A549 (cell line): Measurements from ENCODE around the gene RNF152. TPM values are rescaled to one million over a fixed set of nuclear protein-coding genes. Genes with fewer than 3 reads are reported as not detected.
"Not testable (repeated sequence)": the region's sequence is repeated elsewhere in the genome, so short reads cannot be mapped to it uniquely, and the experiment has no call there.

Experiments
- ATAC-seq, 2 experiments: fragments of 200-7000 bp in 1 of 2; fragments of >200 bp in 1 of 2; cut with Nextera tagmentation in 1 of 2; cut with Tn5 transposase in 1 of 2; 3 replicates each; pipeline versions ENCODE4 v1.8.0 to v1.9.1; 2018 to 2020; ENCODE audit warnings: mild to moderate bottlenecking in 1 of 2, moderate library complexity in 1 of 2
- CTCF ChIA-PET: fragments of 300-600 bp; sonication (Branson Sonifier 250); formaldehyde crosslinking; extraction: SDS; loops from one replicate; lab custom pipeline; 2021; ENCODE audit warnings: antibody characterized with exemption, inconsistent platforms; lab: Yijun Ruan, JAX
- POLR2A ChIA-PET: fragments of 350-600 bp; formaldehyde crosslinking; extraction: SDS; loops from one replicate; lab custom pipeline; 2021; ENCODE audit warnings: antibody characterized with exemption, inconsistent platforms; lab: Yijun Ruan, JAX
- DNase-seq, 2 experiments: peaks; one replicate each; pipeline versions ENCODE4 v3.0.0 to v3.0.0-alpha.2; 2011 to 2016; ENCODE audit warnings: low read depth in 1 of 2, low spot score in 1 of 2
- FAIRE-seq: peaks from 2 replicates; lab custom pipeline; 2011; peaks lifted over from hg19 to GRCh38; lab: Jason Lieb, UNC
- H3K27ac ChIP-seq, 2 experiments: fragments of >200 bp; sonication (Bioruptor Twin); formaldehyde crosslinking; 3 replicates each; pipeline ENCODE4 v1.5.1; 2016 to 2017
- H3K4me1 ChIP-seq: fragments of >200 bp; sonication (Bioruptor Twin); formaldehyde crosslinking; 3 replicates; pipeline ENCODE4 v1.6.1; 2016
- H3K4me2 ChIP-seq: fragments of >200 bp; sonication (Bioruptor Twin); formaldehyde crosslinking; 3 replicates; pipeline ENCODE4 v1.6.1; 2016
- H3K4me3 ChIP-seq: fragments of >200 bp; sonication (Bioruptor Twin); formaldehyde crosslinking; 3 replicates; pipeline ENCODE4 v1.5.1; 2016
- H3K9me3 ChIP-seq: fragments of >200 bp; sonication (Bioruptor Twin); formaldehyde crosslinking; 3 replicates; pipeline ENCODE4 v1.6.1; 2016
- CHD4 ChIP-seq: fragments of 200-600 bp; sonication (generic); IDR thresholded peaks from 2 replicates; pipeline ENCODE4 v1.6.1; 2016; ENCODE audit warnings: antibody characterized with exemption, mild to moderate bottlenecking, borderline replicate concordance
- HMGXB4 ChIP-seq: fragments of 250-450 bp; sonication (Bioruptor Pico); IDR thresholded peaks from 2 replicates; pipeline ENCODE4 v1.5.0; 2021; ENCODE audit warnings: mild to moderate bottlenecking, moderate library complexity, borderline replicate concordance
- KDM1A ChIP-seq: fragments of 200-600 bp; sonication (generic); IDR thresholded peaks from 2 replicates; pipeline ENCODE4 v1.6.1; 2016; ENCODE audit warnings: low read depth, mild to moderate bottlenecking
- MAFK ChIP-seq: fragments of 450-650 bp; IDR thresholded peaks from 2 replicates; pipeline ENCODE4 v1.6.1; 2014; ENCODE audit not compliant: partially characterized antibody
- MYC ChIP-seq: IDR thresholded peaks from 2 replicates; pipeline ENCODE4 v1.6.1; 2012; ENCODE audit warnings: mild to moderate bottlenecking, inconsistent platforms, low read length, improper control_type of control experiment, borderline replicate concordance
- PHF8 ChIP-seq: fragments of 200-600 bp; sonication (generic); IDR thresholded peaks from 2 replicates; pipeline ENCODE4 v1.6.1; 2016; ENCODE audit warnings: low read depth, mild to moderate bottlenecking, antibody characterized with exemption, moderate library complexity, borderline replicate concordance
- RARB ChIP-seq: fragments of 250-450 bp; sonication (Bioruptor Pico); IDR thresholded peaks from 2 replicates; pipeline ENCODE4 v1.8.0; 2021; ENCODE audit warnings: mild to moderate bottlenecking, moderate library complexity
- TFCP2L1 ChIP-seq: fragments of 250-450 bp; sonication (Bioruptor Pico); IDR thresholded peaks from 2 replicates; pipeline ENCODE4 v1.5.0; 2021; ENCODE audit warnings: mild to moderate bottlenecking
- ZC3H11A ChIP-seq: fragments of 450-650 bp; IDR thresholded peaks from 2 replicates; pipeline ENCODE4 v1.6.1; 2014; ENCODE audit warnings: antibody characterized with exemption, mild to moderate bottlenecking
- ZSCAN20 ChIP-seq: fragments of 250-450 bp; sonication (Bioruptor Pico); IDR thresholded peaks from 2 replicates; pipeline ENCODE4 v1.8.0; 2022; ENCODE audit warnings: mild to moderate bottlenecking, moderate library complexity
- WGBS: methylation state at CpG from one replicate; pipeline ENCODE4 v1.1.6; 2017; ENCODE audit errors: missing lambda C conversion rate; 5-methylcytosine and 5-hydroxymethylcytosine counted together
- polyA plus RNA-seq, 4 experiments: library from polyadenylated mRNA; depleted of rRNA in 3 of 4; stranded (reverse); fragments of >200 nt; fragmentation: RNase III in 1 of 4; extraction: RNeasy Plus Mini Kit Qiagen cat#74134 plus additional on column Dnase treatment in 1 of 4; gene quantifications; 2 replicates in 3 of 4; 3 replicates in 1 of 4; pipeline ENCODE4 v1.2.3, GENCODE V29; 2011 to 2017
- TF ChIP-seq, protein P1 (sequence below): fragments of >200 bp; sonication (Bioruptor Twin); formaldehyde crosslinking; IDR thresholded peaks from 3 replicates; pipeline ENCODE4 v1.6.1; 2016

RNF152 gene
- polyA plus RNA-seq, 2 of the 4 experiments (the other 2 are of a cell fraction) = 0.12 TPM; not detected in 1

GRCh38 chr18:61803393-61803792 is 89.4 kb downstream of the RNF152 start:
- no peak for TF ChIP-seq MAFK
- TF ChIP-seq ZC3H11A = no peak
- no peak for TF ChIP-seq KDM1A
- no peak for TF ChIP-seq HMGXB4 (CRISPR knock-in tag)
- TF ChIP-seq, all 56 proteins: peak for 0
- ChIA-PET CTCF (no interaction called here), POLR2A (no interaction called here)
- no peak overlapping the region for H3K4me3 ChIP-seq
- no peaks in the 10 kb centered on the region for H3K4me1 ChIP-seq
- no peak for FAIRE-seq
- ATAC-seq = no peak
- no peaks in the 10 kb centered on the region for H3K9me3 ChIP-seq
- 0% methylated on average over 2 of the region's 2 CpGs for WGBS
- no peak for DNase-seq
- H3K4me2 ChIP-seq = no peak overlapping the region
- H3K27ac ChIP-seq = no peak overlapping the region

DNA sequence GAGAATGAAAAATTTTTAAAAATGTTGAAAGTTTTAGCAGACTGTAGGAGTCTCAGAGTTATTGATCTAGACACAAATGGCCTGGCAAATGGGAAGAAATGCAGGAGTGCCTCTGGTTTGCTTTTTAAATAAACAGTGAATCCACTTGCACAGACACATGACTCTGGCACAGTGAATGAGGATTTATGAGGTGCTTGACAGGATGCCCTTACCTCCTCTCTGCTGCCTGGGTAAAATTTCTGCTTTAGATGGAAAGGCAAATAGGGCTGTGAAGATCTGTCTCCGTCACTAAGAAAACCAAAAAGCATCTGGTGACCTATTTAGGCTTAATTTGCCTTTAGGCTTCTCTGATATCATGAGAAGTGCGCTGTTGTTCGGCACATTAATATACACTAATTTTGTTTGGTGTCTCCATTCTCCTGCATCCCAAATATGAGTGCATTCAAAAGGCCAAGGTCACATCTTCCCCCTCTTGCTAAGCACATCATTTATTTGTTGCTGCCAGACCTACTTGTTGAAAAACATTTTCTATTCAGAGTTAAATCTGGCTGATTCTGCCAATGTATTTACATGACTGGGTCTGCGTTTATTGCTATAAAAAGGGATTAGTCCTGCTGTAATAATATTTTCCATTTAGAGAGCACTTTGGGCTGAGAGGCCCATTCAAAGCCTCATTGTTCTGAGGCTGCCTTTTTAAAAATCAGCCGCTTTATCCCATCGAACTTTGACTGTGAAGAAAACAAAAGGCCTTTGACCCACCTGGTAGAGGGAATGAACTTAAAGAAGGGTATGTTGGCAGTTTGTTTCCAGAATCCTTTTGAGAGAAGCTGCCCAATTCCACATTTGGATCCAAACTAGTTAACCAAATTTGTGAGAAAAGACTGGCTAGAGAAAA is 94.9 kb downstream of the RNF152 start:
- WGBS = 31% methylated on average over 6 of the region's 6 CpGs
- H3K4me3 ChIP-seq = no peak overlapping the region
- H3K27ac ChIP-seq = no peak overlapping the region
- POLR2A ChIA-PET = no interaction called here
- H3K4me1 ChIP-seq = no peaks in the 10 kb centered on the region
- H3K4me2 ChIP-seq = no peak overlapping the region
- no peaks in the 10 kb centered on the region for H3K9me3 ChIP-seq
- ATAC-seq (no peak), FAIRE-seq (no peak), DNase-seq (no peak)
- no peak for TF ChIP-seq ZSCAN20
- no peak for TF ChIP-seq PHF8
- TF ChIP-seq RARB (CRISPR knock-in tag) = no peak
- TF ChIP-seq CHD4 = no peak
- no peak for TF ChIP-seq TFCP2L1 (CRISPR knock-in tag)
- no peak for TF ChIP-seq ZC3H11A
- TF ChIP-seq, all 56 proteins: peak for 0
- CTCF ChIA-PET = no interaction called here

GRCh38 chr18:61791031-61791430 is 101.8 kb downstream of the RNF152 start:
- ChIA-PET CTCF (no interaction called here), POLR2A (no interaction called here)
- Histone ChIP-seq H3K9me3 (no peaks in the 10 kb centered on the region), H3K4me1 (no peaks in the 10 kb centered on the region), H3K27ac (no peak overlapping the region), H3K4me3 (no peak overlapping the region), H3K4me2 (no peak overlapping the region)
- ATAC-seq (no peak), FAIRE-seq (no peak), DNase-seq (no peak)
- 19% methylated on average over 3 of the region's 3 CpGs for WGBS
- TF ChIP-seq, protein P1, sequence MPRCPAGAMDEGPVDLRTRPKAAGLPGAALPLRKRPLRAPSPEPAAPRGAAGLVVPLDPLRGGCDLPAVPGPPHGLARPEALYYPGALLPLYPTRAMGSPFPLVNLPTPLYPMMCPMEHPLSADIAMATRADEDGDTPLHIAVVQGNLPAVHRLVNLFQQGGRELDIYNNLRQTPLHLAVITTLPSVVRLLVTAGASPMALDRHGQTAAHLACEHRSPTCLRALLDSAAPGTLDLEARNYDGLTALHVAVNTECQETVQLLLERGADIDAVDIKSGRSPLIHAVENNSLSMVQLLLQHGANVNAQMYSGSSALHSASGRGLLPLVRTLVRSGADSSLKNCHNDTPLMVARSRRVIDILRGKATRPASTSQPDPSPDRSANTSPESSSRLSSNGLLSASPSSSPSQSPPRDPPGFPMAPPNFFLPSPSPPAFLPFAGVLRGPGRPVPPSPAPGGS = no peak
- TF ChIP-seq MYC = no peak

DNA sequence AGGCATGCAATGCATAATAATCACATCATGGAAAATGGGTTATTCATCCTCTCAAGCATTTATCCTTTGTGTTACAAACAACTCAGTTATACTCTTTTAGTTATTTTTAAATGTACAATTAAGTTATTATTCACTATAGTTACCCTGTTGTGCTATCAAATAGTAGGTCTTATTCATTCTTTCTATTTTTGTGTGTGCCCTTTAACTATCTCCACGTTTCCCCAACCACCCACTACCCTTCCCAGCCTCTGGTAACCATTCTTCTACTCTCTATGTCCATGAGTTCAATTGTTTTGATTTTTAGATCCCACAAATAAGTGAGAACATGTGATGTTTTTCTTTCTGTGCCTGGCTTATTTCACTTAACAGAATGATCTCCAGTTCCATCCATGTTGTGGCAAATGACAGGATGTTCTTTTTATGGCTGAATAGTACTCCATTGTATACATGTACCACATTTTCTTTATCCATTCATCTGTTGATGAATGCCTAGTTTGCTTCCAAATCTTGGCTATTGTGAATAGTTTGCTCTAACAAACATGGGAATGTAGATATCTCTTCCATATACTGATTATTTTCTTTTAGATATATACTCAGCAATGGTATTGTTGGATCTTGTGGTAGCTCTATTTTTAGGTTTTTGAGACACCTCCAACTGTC is 105.7 kb downstream of the RNF152 start:
- POLR2A ChIA-PET, DNase-seq, CTCF ChIA-PET, ATAC-seq, H3K4me2 ChIP-seq, FAIRE-seq, H3K9me3 ChIP-seq, H3K4me1 ChIP-seq, H3K4me3 ChIP-seq, H3K27ac ChIP-seq: not testable (repeated sequence)
- 0% methylated on average over 1 of the region's 1 CpG for WGBS
